Ramos (cell line): ENCODE measurements around the gene PAK6.

Experiments
- in situ Hi-C: fragments of 300-500 bp; cut with MboI; formaldehyde crosslinking; loops from one replicate; pipeline ENCODE4 v1.14.3; 2022; ENCODE audit warnings: low sequenced_read_pairs; ENCODE audit not compliant: unreplicated experiment

PAK6 gene

GRCh38 chr15:40322531-40323238, 83.8 kb downstream of the PAK6 start:
- in situ Hi-C loops, result no loop called here

GRCh38 chr15:40323239-40323952, 84.5 kb downstream of the PAK6 start, which contains the start of gene INAFM2:
Gene INAFM2 (plus strand): TSS chr15:40323692. CDS start chr15:40324056, 364 bp downstream.
- in situ Hi-C loops, result no loop called here

- in situ Hi-C loops, result no loop called here
Observed at GRCh38 chr15:40323953-40324937, 85.4 kb downstream of the PAK6 start.

GRCh38 chr15:40325188-40325587, 86.3 kb downstream of the PAK6 start:
- in situ Hi-C loops, result no loop called here

GRCh38 chr15:40325700-40326099, 86.8 kb downstream of the PAK6 start:
- in situ Hi-C loops, result no loop called here
